Testis (tissue), 3 donors: ENCODE data around the gene EIF4G2. TPM values are rescaled to one million over a fixed set of nuclear protein-coding genes. Genes with fewer than 3 reads are reported as not detected.
"Not testable (repeated sequence)": the region's sequence is repeated elsewhere in the genome, so short reads cannot be mapped to it uniquely, and the experiment has no call there.

Experiments used
- DNase-seq: peaks from one replicate; pipeline ENCODE4 v3.0.0-alpha.2; 2019
- H3K27ac ChIP-seq, 2 donors: fragments of 200-600 bp; sonication (generic); one replicate each; pipeline ENCODE4 v1.5.1; 2019
- H3K27me3 ChIP-seq: fragments of 200-600 bp; sonication (generic); one replicate; pipeline ENCODE4 v1.5.1; 2019
- H3K36me3 ChIP-seq: fragments of 200-600 bp; sonication (generic); one replicate; pipeline ENCODE4 v1.5.1; 2017; ENCODE audit warnings: low read depth; ENCODE audit errors: missing control alignments
- H3K4me1 ChIP-seq: fragments of 200-600 bp; sonication (generic); one replicate; pipeline ENCODE4 v1.5.1; 2019
- H3K4me3 ChIP-seq, 2 donors: fragments of 200-600 bp; sonication (generic); one replicate each; pipeline ENCODE4 v1.5.1; 2017 to 2019
- H3K9me3 ChIP-seq: fragments of 200-600 bp; sonication (generic); one replicate; pipeline ENCODE4 v1.5.1; 2017
- POLR2A ChIP-seq: fragments of 450-650 bp; IDR thresholded peaks from one replicate; pipeline ENCODE4 v1.6.1; 2017; ENCODE audit warnings: antibody characterized with exemption, mild to moderate bottlenecking, moderate library complexity
- WGBS, 2 donors: methylation state at CpG; one replicate each; pipeline ENCODE4 v1.1.5; 2018; 5-methylcytosine and 5-hydroxymethylcytosine counted together
- intact Hi-C: fragments of 100-400 bp; cut with DNase I; formaldehyde crosslinking; loops from one replicate; pipeline ENCODE4 v1.15.1; 2023; ENCODE audit warnings: low total_unique reads
- polyA plus RNA-seq: library from polyadenylated mRNA; stranded (reverse); fragments of 350-450 nt; fragmentation: Illumina TruSeq; extraction: RNeasy Lipid Tissue Mini Kit (QIAGEN cat#74804); gene quantifications from one replicate; pipeline ENCODE4 v1.2.3, GENCODE V29; 2014; ENCODE audit warnings: low read depth, low replicate concordance; ENCODE audit not compliant: insufficient read depth
- total RNA-seq, 2 donors: library from RNA; depleted of rRNA; stranded (reverse); fragments of >200 nt; gene quantifications; one replicate each; pipeline ENCODE4 v1.2.3, GENCODE V29; 2016
- TF ChIP-seq, protein P1 (sequence below), 3 experiments: fragments of 450-650 bp in 2 of 3; fragments of 200-600 bp in 1 of 3; sonication (generic) in 1 of 3; IDR thresholded peaks; one replicate each; pipeline ENCODE4 v1.5.1; 2016 to 2019; ENCODE audit warnings: antibody characterized with exemption in 3 of 3, mild to moderate bottlenecking in 2 of 3, moderate library complexity in 1 of 3

EIF4G2 gene
- total and polyA plus RNA-seq, 3 donors from 2014 or later, result 451 to 519 (median 501) TPM

DNA sequence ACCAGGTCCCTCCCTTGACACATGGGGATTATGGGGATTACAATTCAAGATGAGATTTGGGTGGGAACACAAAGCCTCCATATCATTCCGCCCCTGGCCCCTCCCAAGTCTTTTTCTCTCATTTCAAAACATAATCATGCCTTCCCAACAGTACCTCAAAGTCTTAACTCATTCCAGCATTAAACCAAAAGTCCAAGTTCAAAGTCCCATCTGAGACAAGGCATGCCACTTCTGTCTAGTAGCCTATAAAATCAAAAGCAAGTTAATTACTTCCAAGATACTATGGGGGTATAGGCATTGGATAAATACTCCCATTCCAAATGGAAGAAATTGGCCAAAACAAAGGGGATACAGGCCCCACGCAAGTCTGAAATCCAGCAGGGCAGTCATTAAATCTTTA, 19.7 kb upstream of the EIF4G2 start:
- Histone ChIP-seq H3K4me1 (peaks cover 9% of the 10 kb centered on the region), H3K27ac (no peak overlapping the region), H3K4me3 (no peak overlapping the region), H3K27me3 (no peaks in the 10 kb centered on the region), H3K36me3 (no peaks in the 10 kb centered on the region), H3K9me3 (no peaks in the 10 kb centered on the region)
- DNase-seq, result no peak
- intact Hi-C loops, result no loop called here
- WGBS, 2 donors, result 93 to 95% methylated on average over 2 of the region's 2 CpGs
- TF ChIP-seq, protein P1, sequence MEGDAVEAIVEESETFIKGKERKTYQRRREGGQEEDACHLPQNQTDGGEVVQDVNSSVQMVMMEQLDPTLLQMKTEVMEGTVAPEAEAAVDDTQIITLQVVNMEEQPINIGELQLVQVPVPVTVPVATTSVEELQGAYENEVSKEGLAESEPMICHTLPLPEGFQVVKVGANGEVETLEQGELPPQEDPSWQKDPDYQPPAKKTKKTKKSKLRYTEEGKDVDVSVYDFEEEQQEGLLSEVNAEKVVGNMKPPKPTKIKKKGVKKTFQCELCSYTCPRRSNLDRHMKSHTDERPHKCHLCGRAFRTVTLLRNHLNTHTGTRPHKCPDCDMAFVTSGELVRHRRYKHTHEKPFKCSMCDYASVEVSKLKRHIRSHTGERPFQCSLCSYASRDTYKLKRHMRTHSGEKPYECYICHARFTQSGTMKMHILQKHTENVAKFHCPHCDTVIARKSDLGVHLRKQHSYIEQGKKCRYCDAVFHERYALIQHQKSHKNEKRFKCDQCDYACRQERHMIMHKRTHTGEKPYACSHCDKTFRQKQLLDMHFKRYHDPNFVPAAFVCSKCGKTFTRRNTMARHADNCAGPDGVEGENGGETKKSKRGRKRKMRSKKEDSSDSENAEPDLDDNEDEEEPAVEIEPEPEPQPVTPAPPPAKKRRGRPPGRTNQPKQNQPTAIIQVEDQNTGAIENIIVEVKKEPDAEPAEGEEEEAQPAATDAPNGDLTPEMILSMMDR (IDR thresholded peaks at IDR 0.05), result no peak
- no peak for TF ChIP-seq POLR2A

DNA sequence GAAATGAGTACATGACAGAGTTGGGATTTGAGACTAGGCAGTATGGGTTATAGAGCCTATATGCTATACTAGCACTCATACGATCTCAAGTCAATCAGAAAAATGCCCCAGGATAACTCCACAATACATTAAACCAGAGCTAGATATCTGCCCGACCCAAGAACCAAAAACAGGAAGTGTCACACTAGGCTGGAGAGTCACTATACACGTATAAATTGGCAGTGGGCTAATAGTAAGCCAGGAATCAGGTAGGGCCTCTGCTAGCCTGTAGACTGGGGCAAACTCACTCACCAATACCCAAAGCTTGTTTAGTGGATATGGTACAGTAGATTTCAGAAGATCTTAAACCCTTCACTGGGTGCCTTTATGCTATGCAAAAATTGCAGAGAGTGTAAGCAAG, 16.2 kb upstream of the EIF4G2 start:
- H3K27ac ChIP-seq, result peak overlapping the region in 1 of 2 donors; percentile 83
- WGBS, 2 donors, result 83 to 84% methylated on average over 3 of the region's 3 CpGs
- no peaks in the 10 kb centered on the region for H3K27me3 ChIP-seq
- no peak for DNase-seq
- no peaks in the 10 kb centered on the region for H3K9me3 ChIP-seq
- no peak overlapping the region for H3K4me3 ChIP-seq
- TF ChIP-seq, protein P1 (IDR thresholded peaks at IDR 0.05), result no peak
- TF ChIP-seq POLR2A, result no peak
- H3K4me1 ChIP-seq, result peaks cover 10% of the 10 kb centered on the region
- no peaks in the 10 kb centered on the region for H3K36me3 ChIP-seq
- intact Hi-C loops, result no loop called here

DNA sequence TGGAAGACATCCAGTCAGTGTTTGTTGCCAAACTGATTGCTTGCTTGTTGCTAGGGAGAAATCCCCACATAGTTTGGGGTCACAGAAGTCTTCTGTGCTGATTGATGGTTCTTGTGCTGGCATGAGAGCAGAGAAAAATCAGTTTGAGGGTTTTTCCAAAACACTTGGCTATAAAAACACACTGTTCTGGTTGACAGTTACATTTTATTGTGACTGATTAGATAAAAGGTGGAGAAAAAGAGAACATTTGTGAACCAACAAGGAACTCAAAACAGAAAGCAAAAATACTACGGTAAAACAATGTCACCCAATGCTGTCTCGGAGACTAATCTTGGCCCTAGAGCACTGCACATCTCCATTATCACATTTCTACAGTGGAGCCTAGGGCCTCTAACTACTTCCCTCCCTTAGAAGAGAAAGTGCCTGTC, 14.4 kb upstream of the EIF4G2 start:
- H3K4me3 ChIP-seq, result no peak overlapping the region
- no peak for TF ChIP-seq POLR2A
- TF ChIP-seq, protein P1 (IDR thresholded peaks at IDR 0.05), result no peak
- DNase-seq, result peak; percentile 45
- no peaks in the 10 kb centered on the region for H3K9me3 ChIP-seq
- H3K27ac ChIP-seq, result peak overlapping the region; percentile 57 to 83
- intact Hi-C loops, result no loop called here
- H3K4me1 ChIP-seq, result peaks cover 10% of the 10 kb centered on the region
- no peaks in the 10 kb centered on the region for H3K27me3 ChIP-seq
- no peaks in the 10 kb centered on the region for H3K36me3 ChIP-seq
- 37 to 40% methylated on average over 2 of the region's 2 CpGs for whole genome bisulfite sequencing, 2 donors

DNA sequence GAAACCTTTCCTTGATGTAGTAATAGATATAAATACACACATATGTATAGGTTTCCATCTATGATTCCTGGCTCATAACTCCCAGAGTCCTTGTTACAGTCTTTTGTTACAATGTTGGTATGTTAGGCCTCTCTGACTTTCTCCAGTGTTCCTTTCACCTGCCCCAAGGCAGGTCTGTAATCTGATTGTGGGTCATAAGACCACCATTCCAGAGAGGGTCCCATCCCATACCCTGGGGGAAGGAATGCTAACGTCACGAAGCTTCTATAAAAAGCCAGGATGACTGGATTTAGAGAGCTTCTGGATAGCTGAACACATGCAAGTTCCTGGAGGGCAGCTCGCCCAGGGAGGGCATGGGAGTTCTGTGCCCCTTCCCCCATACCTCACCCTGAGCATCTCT, 13.8 kb upstream of the EIF4G2 start:
- WGBS, 2 donors, result 70 to 89% methylated on average over 3 of the region's 3 CpGs
- DNase-seq, H3K4me3 ChIP-seq, H3K36me3 ChIP-seq, H3K27me3 ChIP-seq, intact Hi-C loops, H3K4me1 ChIP-seq, H3K9me3 ChIP-seq: not testable (repeated sequence)
- peak overlapping the region; percentile 57 to 83 for H3K27ac ChIP-seq

DNA sequence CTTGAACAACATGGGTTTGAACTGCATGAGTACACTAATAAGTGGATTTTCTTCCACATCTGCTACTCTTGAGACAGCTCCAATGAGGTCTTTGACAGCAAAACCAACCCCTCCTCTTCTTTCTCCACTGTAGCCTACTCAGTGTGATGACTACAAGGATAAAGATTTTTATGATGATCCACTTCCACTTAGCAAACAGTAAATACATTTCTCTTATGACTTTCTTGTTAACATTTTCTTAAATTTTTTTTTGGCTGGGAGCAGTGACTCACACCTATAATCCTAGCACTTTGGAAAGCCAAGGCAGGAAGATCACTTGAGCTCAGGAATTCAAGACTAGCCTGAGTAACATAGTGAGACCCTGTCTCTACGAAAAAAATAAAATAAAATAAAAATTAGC, 9.9 kb upstream of the EIF4G2 start:
- 94% methylated on average over 1 of the region's 1 CpG for WGBS, 2 donors
- Histone ChIP-seq H3K4me3 (no peak overlapping the region), H3K27me3 (no peaks in the 10 kb centered on the region), H3K36me3 (no peaks in the 10 kb centered on the region), H3K9me3 (no peaks in the 10 kb centered on the region), H3K4me1 (peaks cover 2% of the 10 kb centered on the region), H3K27ac (no peak overlapping the region)
- DNase-seq, result no peak
- intact Hi-C loops, result no loop called here
- TF ChIP-seq, protein P1 (IDR thresholded peaks at IDR 0.05), result no peak
- no peak for TF ChIP-seq POLR2A
